ENCODE results near the gene FAM234A. TPM values are rescaled to one million over a fixed set of nuclear protein-coding genes. Genes with fewer than 3 reads are reported as not detected.
"Not testable (repeated sequence)": the region's sequence is repeated elsewhere in the genome, so short reads cannot be mapped to it uniquely, and the experiment has no call there.

The FAM234A gene
- total RNA-seq, 1 donor: 58.7 TPM

DNA sequence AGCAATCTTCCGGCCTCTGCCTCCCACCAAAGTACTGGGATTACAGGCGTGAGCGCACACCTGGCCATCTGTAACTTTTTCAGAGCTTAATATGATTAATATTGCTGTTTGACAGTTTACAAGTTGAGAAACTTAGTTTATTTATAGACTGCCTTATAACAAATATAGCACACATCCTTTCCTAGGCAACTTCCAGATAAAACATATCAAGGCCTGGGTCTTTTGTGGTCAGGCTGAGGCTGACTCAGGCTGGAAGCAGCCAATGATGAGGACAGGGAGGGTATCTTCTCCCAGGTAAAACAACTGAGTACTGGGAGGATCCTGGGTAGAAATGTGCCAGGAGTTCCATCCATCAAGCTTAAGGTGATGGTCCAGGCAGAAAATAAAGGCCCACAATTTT lies 21.6 kb upstream of the FAM234A start:
- TF ChIP-seq CTCF (IDR thresholded peaks at IDR 0.05; ENCODE audit: insufficient read depth, low read depth, low read length): no peak
- no peak overlapping the region for H3K4me3 ChIP-seq (ENCODE audit: low read depth, low read length)
- DNase-seq (ENCODE audit: low read depth): peak; percentile 26

DNA sequence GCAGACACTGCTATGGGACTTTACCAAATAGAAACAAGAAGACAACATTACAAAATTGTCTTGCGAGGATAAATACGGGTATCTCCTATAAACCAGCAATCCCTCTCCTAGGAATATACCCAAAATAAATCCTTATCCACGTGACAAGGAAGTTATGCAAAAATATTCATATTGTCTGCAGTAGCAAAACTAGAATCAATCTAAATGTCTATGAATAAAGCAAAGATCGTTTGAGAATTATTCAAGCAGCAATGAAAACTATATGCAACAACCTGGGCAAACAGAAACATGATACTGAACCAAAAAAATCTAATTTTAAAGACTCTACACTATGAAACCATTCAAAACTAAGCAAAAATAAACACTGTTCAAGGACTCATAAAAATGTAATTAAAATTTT lies 14.6 kb upstream of the FAM234A start:
- no peak overlapping the region for H3K4me3 ChIP-seq (ENCODE audit: low read depth, low read length)
- no peak for TF ChIP-seq CTCF (IDR thresholded peaks at IDR 0.05; ENCODE audit: insufficient read depth, low read depth, low read length)
- no peak for DNase-seq (ENCODE audit: low read depth)

DNA sequence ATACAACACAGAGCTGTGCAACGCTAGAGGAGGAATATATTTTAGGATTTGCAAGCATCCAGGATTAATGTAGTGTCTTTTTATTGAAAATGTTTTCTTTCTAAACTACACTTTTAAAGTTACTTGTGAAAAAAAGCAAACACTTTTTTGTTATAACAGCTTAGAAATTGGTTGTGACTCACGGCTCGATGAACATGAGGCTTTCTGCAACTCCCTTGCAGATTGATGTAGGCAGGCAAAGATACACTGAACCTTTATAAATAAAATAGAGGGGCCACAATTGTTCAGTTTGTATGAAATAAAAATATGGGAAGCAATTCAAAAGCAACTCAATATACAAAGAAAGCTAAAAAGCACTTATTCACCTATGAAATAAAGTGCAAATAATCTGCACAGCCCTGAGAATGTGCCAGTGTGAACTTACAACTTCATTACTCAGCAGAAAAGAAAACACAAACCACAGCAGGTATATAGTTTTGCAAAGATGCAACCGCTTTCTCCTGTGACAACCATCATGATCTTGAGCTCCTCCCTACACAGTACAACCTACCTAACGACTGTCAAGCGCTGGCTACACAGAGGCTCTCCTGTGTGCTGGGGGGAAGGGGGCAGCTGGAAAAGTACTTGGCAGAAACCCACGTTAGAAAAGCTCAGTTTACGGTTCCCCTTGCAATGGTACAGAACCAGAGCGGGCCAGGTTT lies 6.3 kb upstream of the FAM234A start:
- peak overlapping the region; percentile 95 for H3K4me3 ChIP-seq (ENCODE audit: low read depth, low read length)
- peak; percentile 23 for DNase-seq (ENCODE audit: low read depth)
- TF ChIP-seq CTCF (IDR thresholded peaks at IDR 0.05; ENCODE audit: insufficient read depth, low read depth, low read length): no peak

- no peak for TF ChIP-seq CTCF (IDR thresholded peaks at IDR 0.05; ENCODE audit: insufficient read depth, low read depth, low read length)
- H3K4me3 ChIP-seq (ENCODE audit: low read depth, low read length): peak within 1 kb of the TSS; percentile 95
Measured at GRCh38 chr16:228852-229730, 5.5 kb upstream of the FAM234A start, which contains the start of gene LUC7L. Gene LUC7L (minus strand): TSS chr16:229449. CDS start chr16:229339, 110 bp downstream.

GRCh38 chr16:229731-230281 lies 4.8 kb upstream of the FAM234A start:
- no peak for DNase-seq (ENCODE audit: low read depth)
- H3K4me3 ChIP-seq (ENCODE audit: low read depth, low read length): peak overlapping the region; percentile 95
- TF ChIP-seq CTCF (IDR thresholded peaks at IDR 0.05; ENCODE audit: insufficient read depth, low read depth, low read length): no peak

More at GRCh38 chr16:228852-229730, 5.5 kb upstream of the FAM234A start, which contains the start of gene LUC7L:
- DNase-seq (ENCODE audit: low read depth): peak; percentile 85

- DNase-seq (ENCODE audit: low read depth); H3K4me3 ChIP-seq (ENCODE audit: low read depth, low read length): not testable (repeated sequence)
Measured at GRCh38 chr16:230351-230750, 4.3 kb upstream of the FAM234A start.

- TF ChIP-seq CTCF (IDR thresholded peaks at IDR 0.05; ENCODE audit: insufficient read depth, low read depth, low read length): no peak
- DNase-seq (ENCODE audit: low read depth): no peak
- no peak overlapping the region for H3K4me3 ChIP-seq (ENCODE audit: low read depth, low read length)
Measured at GRCh38 chr16:230949-231348, 3.7 kb upstream of the FAM234A start.

Measured in fibroblast of villous mesenchyme (primary cell).